Esophagus squamous epithelium (tissue), 5 donors: ENCODE results near the gene ARV1. TPM values are rescaled to one million over a fixed set of nuclear protein-coding genes. Genes with fewer than 3 reads are reported as not detected.
"Not testable (repeated sequence)": the region's sequence is repeated elsewhere in the genome, so short reads cannot be mapped to it uniquely, and the experiment has no call there.

Experiments
- DNase-seq: peaks from one replicate; lab custom pipeline; 2025; lab: John Stamatoyannopoulos, UW
- H3K27ac ChIP-seq, 4 donors: fragments of 200-600 bp; sonication (generic); one replicate each; pipeline ENCODE4 v1.5.1; 2016 to 2019; ENCODE audit warnings: mild to moderate bottlenecking in 1 of 4
- H3K27me3 ChIP-seq, 4 donors: fragments of 200-600 bp; sonication (generic); 1 replicate in 3 of 4; 2 replicates in 1 of 4; pipeline versions ENCODE4 v1.5.1 to v1.6.0; 2017 to 2021; ENCODE audit warnings: antibody characterized with exemption in 1 of 4
- H3K36me3 ChIP-seq, 3 donors: fragments of 200-600 bp; sonication (generic); one replicate each; pipeline ENCODE4 v1.5.1; 2016 to 2019
- H3K4me1 ChIP-seq, 3 donors: fragments of 200-600 bp; sonication (generic); one replicate each; pipeline ENCODE4 v1.5.1; 2017 to 2019
- H3K4me3 ChIP-seq, 4 donors: fragments of 200-600 bp; sonication (generic); 1 replicate in 3 of 4; 2 replicates in 1 of 4; pipeline ENCODE4 v1.5.1; 2016 to 2019; ENCODE audit warnings: mild to moderate bottlenecking in 2 of 4, moderate library complexity in 1 of 4
- H3K9me3 ChIP-seq, 3 donors: fragments of 200-600 bp; sonication (generic); one replicate each; pipeline ENCODE4 v1.5.1; 2016 to 2019
- CTCF ChIP-seq, 6 experiments: fragments of 450-650 bp in 4 of 6; fragments of 200-600 bp in 2 of 6; sonication (generic) in 2 of 6; IDR thresholded peaks; one replicate each; pipeline ENCODE4 v1.5.1; 2016 to 2019; ENCODE audit warnings: antibody characterized with exemption in 6 of 6, mild to moderate bottlenecking in 4 of 6, moderate library complexity in 4 of 6
- POLR2A ChIP-seq, 4 donors: fragments of 450-650 bp; IDR thresholded peaks; one replicate each; pipeline ENCODE4 v1.6.1; 2017; ENCODE audit warnings: antibody characterized with exemption in 4 of 4, mild to moderate bottlenecking in 4 of 4, moderate library complexity in 3 of 4
- WGBS, 2 donors: methylation state at CpG; one replicate each; pipeline ENCODE4 v1.1.5; 2018; 5-methylcytosine and 5-hydroxymethylcytosine counted together
- intact Hi-C: fragments of 100-400 bp; cut with DNase I; formaldehyde crosslinking; loops from one replicate; pipeline ENCODE4 v1.15.0; 2022
- total RNA-seq, 4 donors: library from RNA; depleted of rRNA; stranded (reverse); fragments of >200 nt; gene quantifications; one replicate each; pipeline ENCODE4 v1.1.0, GENCODE V29; 2016
- donor health status: DM: yes; HTN: yes; CAD: no.

Gene ARV1
- total RNA-seq, 4 donors from 2014 or later, result 12.5 to 24.7 (median 23.0) TPM

GRCh38 chr1:231020816-231021215, 41.9 kb downstream of the ARV1 start:
- H3K36me3 ChIP-seq, result peaks cover 0 to 5% (median 0%) of the 10 kb centered on the region in 3 donors
- 45 to 54% methylated on average over 6 to 7 of the region's 7 CpGs for WGBS, 2 donors
- H3K4me3 ChIP-seq, result no peak overlapping the region
- peak overlapping the region; percentile 52 to 81 (median 75) for H3K27ac ChIP-seq
- H3K9me3 ChIP-seq, result no peaks in the 10 kb centered on the region
- intact Hi-C loops, result no loop called here
- DNase-seq, result no peak
- peaks cover 4 to 50% (median 27%) of the 10 kb centered on the region in 3 donors for H3K4me1 ChIP-seq
- TF ChIP-seq POLR2A (IDR thresholded peaks at IDR 0.05) (no peak), CTCF (IDR thresholded peaks at IDR 0.05) (no peak)
- no peaks in the 10 kb centered on the region for H3K27me3 ChIP-seq

DNA sequence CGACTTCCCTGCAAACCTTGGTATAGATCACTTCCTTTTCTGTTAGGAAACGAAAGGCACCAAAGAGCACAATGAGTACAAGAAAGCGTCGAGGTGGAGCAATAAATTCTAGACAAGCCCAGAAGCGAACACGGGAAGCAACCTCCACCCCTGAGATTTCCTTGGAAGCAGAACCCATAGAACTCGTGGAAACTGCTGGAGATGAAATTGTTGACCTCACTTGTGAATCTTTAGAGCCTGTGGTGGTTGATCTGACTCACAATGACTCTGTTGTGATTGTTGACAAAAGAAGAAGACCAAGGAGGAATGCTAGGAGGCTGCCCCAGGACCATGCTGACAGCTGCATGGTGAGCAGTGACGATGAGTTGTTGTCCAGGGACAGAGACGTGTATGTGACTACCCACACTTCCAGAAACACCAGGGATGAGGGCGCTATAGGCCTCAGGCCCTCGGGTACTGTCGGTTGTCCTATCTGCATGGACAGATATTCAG, 42.7 kb downstream of the ARV1 start:
- intact Hi-C loops, result no loop called here
- Histone ChIP-seq H3K27me3 (no peaks in the 10 kb centered on the region), H3K9me3 (no peaks in the 10 kb centered on the region), H3K4me3 (no peak overlapping the region), H3K27ac (peak overlapping the region in 2 of 4 donors; percentile 76 to 81), H3K4me1 (peaks cover 4 to 47% (median 27%) of the 10 kb centered on the region in 3 donors), H3K36me3 (peaks cover 0 to 5% (median 0%) of the 10 kb centered on the region in 3 donors)
- no peak for DNase-seq
- TF ChIP-seq POLR2A (IDR thresholded peaks at IDR 0.05) (no peak), CTCF (IDR thresholded peaks at IDR 0.05) (no peak)
- 69 to 78% methylated on average over 12 of the region's 12 CpGs for WGBS, 2 donors

- H3K4me1 ChIP-seq, result peaks cover 4 to 46% (median 26%) of the 10 kb centered on the region in 3 donors
- intact Hi-C loops, DNase-seq, H3K4me3 ChIP-seq, H3K27me3 ChIP-seq, H3K9me3 ChIP-seq, H3K27ac ChIP-seq, H3K36me3 ChIP-seq: not testable (repeated sequence)
- WGBS, 2 donors, result 85 to 94% methylated on average over 2 to 3 of the region's 7 CpGs
These were observed 43.6 kb downstream of the ARV1 start for GRCh38 chr1:231022543-231022942.

DNA sequence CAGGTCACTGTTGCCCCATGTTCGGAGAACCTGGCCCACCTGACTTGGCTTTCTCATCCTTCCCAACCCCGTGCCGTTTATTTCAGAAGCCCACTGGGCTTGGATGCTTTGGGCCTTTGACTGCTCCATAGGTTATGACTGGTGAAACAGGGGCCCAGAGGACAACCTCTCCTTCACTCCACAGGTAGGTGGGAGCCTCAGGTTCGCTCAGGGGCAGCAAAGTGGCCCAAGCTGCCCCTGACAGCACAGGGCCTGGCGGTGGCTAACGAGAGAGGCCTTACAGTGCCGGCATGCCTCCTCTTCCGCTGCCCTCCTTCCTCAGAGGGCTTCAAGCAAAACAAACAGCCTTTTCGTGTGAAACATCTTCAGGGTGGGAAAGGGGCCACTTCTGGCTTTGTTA, 44.3 kb downstream of the ARV1 start:
- no peak for TF ChIP-seq CTCF (IDR thresholded peaks at IDR 0.05)
- no peak for TF ChIP-seq POLR2A (IDR thresholded peaks at IDR 0.05)
- H3K4me1 ChIP-seq, result peaks cover 4 to 47% (median 28%) of the 10 kb centered on the region in 3 donors
- peaks cover 0 to 5% (median 0%) of the 10 kb centered on the region in 3 donors for H3K36me3 ChIP-seq
- H3K9me3 ChIP-seq, result no peaks in the 10 kb centered on the region
- no peak overlapping the region for H3K27ac ChIP-seq
- 86 to 97% methylated on average over 3 to 5 of the region's 9 CpGs for WGBS, 2 donors
- intact Hi-C loops, result no loop called here
- no peak for DNase-seq
- no peak overlapping the region for H3K4me3 ChIP-seq
- H3K27me3 ChIP-seq, result no peaks in the 10 kb centered on the region

DNA sequence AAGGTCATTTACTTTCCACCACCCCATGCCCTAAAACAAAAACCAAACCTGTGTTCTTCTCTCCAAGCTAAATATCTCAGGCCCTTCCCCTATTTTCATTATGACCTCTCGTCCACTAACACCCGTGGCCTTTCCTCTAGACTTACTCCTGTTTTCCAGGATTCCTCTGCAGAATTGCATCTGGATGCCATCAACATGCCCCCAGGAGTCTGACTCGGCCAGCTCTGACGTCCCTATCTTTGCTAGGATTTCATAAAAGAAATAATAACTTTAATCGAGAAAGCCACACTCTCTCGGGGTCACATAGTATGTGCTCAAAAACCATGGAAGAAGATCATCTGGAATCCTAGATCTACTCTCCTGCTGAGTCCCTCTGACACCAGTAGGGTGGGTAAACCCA, 47.7 kb downstream of the ARV1 start:
- TF ChIP-seq POLR2A (IDR thresholded peaks at IDR 0.05), result no peak
- no peak for TF ChIP-seq CTCF (IDR thresholded peaks at IDR 0.05)
- peak overlapping the region in 1 of 4 donors; percentile 6 for H3K27ac ChIP-seq
- peaks cover 0 to 31% (median 17%) of the 10 kb centered on the region in 3 donors for H3K4me1 ChIP-seq
- H3K4me3 ChIP-seq, result no peak overlapping the region
- intact Hi-C loops, result no loop called here
- no peaks in the 10 kb centered on the region for H3K36me3 ChIP-seq
- DNase-seq, result no peak
- H3K9me3 ChIP-seq, result no peaks in the 10 kb centered on the region
- H3K27me3 ChIP-seq, result no peaks in the 10 kb centered on the region
- 78 to 83% methylated on average over 4 to 6 of the region's 6 CpGs for WGBS, 2 donors
